ENCODE data around the gene TBC1D22A.

Gene TBC1D22A

GRCh38 chr22:47052236-47053012 is 290.0 kb downstream of the TBC1D22A start:
- no peak overlapping the region for H3K18ac ChIP-seq (ENCODE audit: low read length)
- H3K27ac ChIP-seq (ENCODE audit: low read depth, low read length): no peak overlapping the region
- WGBS (ENCODE audit: extremely low coverage, insufficient coverage, low lambda C conversion rate): no CpG with 5 or more reads among the region's 19 CpGs

GRCh38 chr22:47053013-47053725 is 290.7 kb downstream of the TBC1D22A start:
- H3K9ac ChIP-seq (ENCODE audit: low read length): no peak overlapping the region
- no peak overlapping the region for H3K4ac ChIP-seq (ENCODE audit: low read depth, low read length)
- H2BK120ac ChIP-seq (ENCODE audit: low read depth, low read length): no peak overlapping the region
- no peak overlapping the region for H3K56ac ChIP-seq (ENCODE audit: low read length)
- no CpG with 5 or more reads among the region's 14 CpGs for WGBS (ENCODE audit: extremely low coverage, insufficient coverage, low lambda C conversion rate)
- H3K79me1 ChIP-seq (ENCODE audit: low read length): no peaks in the 10 kb centered on the region
- no peak overlapping the region for H2BK5ac ChIP-seq (ENCODE audit: low read length)
- no peak overlapping the region for H4K8ac ChIP-seq (ENCODE audit: low read depth, low read length)
- no peaks in the 10 kb centered on the region for H3K27me3 ChIP-seq (ENCODE audit: insufficient read depth, low read length, poor library complexity)
- no peak overlapping the region for H4K5ac ChIP-seq (ENCODE audit: low read length)
- H3K36me3 ChIP-seq (ENCODE audit: control insufficient read depth, insufficient read depth, low read length): no peaks in the 10 kb centered on the region
- DNase-seq: no peak
- no peak overlapping the region for H2BK15ac ChIP-seq (replicated peaks; ENCODE audit: low read depth)
- H3K23ac ChIP-seq (ENCODE audit: low read length): no peak overlapping the region
- H2AK5ac ChIP-seq (ENCODE audit: low read length): no peak overlapping the region
- H3K27ac ChIP-seq (ENCODE audit: low read depth, low read length): no peak overlapping the region
- H3K4me2 ChIP-seq (ENCODE audit: low read length): no peak overlapping the region
- no peak overlapping the region for H3K18ac ChIP-seq (ENCODE audit: low read length)
- H3K4me3 ChIP-seq (ENCODE audit: low read length): no peak overlapping the region
- H3K79me2 ChIP-seq (ENCODE audit: control insufficient read depth, insufficient read depth, low read length): no peaks in the 10 kb centered on the region
- H3K4me1 ChIP-seq (ENCODE audit: control insufficient read depth, low read depth, low read length): no peaks in the 10 kb centered on the region

More at GRCh38 chr22:47052236-47053012, 290.0 kb downstream of the TBC1D22A start:
- Histone ChIP-seq H3K4me3 (ENCODE audit: low read length) (no peak overlapping the region), H2AK5ac (ENCODE audit: low read length) (no peak overlapping the region), H4K8ac (ENCODE audit: low read depth, low read length) (no peak overlapping the region), H2BK15ac (replicated peaks; ENCODE audit: low read depth) (no peak overlapping the region), H3K4me1 (ENCODE audit: control insufficient read depth, low read depth, low read length) (no peaks in the 10 kb centered on the region), H4K5ac (ENCODE audit: low read length) (no peak overlapping the region), H3K4me2 (ENCODE audit: low read length) (no peak overlapping the region), H3K4ac (ENCODE audit: low read depth, low read length) (no peak overlapping the region), H3K27me3 (ENCODE audit: insufficient read depth, low read length, poor library complexity) (no peaks in the 10 kb centered on the region), H3K36me3 (ENCODE audit: control insufficient read depth, insufficient read depth, low read length) (no peaks in the 10 kb centered on the region), H3K79me2 (ENCODE audit: control insufficient read depth, insufficient read depth, low read length) (no peaks in the 10 kb centered on the region), H3K9ac (ENCODE audit: low read length) (no peak overlapping the region), H3K56ac (ENCODE audit: low read length) (no peak overlapping the region), H3K23ac (ENCODE audit: low read length) (no peak overlapping the region), H3K79me1 (ENCODE audit: low read length) (no peaks in the 10 kb centered on the region), H2BK120ac (ENCODE audit: low read depth, low read length) (no peak overlapping the region), H2BK5ac (ENCODE audit: low read length) (no peak overlapping the region)
- no peak for DNase-seq

GRCh38 chr22:47053726-47054141 is 291.3 kb downstream of the TBC1D22A start:
- H3K36me3 ChIP-seq (ENCODE audit: control insufficient read depth, insufficient read depth, low read length): no peaks in the 10 kb centered on the region
- no peak overlapping the region for H2BK5ac ChIP-seq (ENCODE audit: low read length)
- H3K23ac ChIP-seq (ENCODE audit: low read length): no peak overlapping the region
- H3K4me2 ChIP-seq (ENCODE audit: low read length): no peak overlapping the region
- no peaks in the 10 kb centered on the region for H3K79me1 ChIP-seq (ENCODE audit: low read length)
- H3K9ac ChIP-seq (ENCODE audit: low read length): no peak overlapping the region
- H3K27ac ChIP-seq (ENCODE audit: low read depth, low read length): no peak overlapping the region
- H3K4ac ChIP-seq (ENCODE audit: low read depth, low read length): no peak overlapping the region
- no peak overlapping the region for H2BK15ac ChIP-seq (replicated peaks; ENCODE audit: low read depth)
- no peak overlapping the region for H3K18ac ChIP-seq (ENCODE audit: low read length)
- WGBS (ENCODE audit: extremely low coverage, insufficient coverage, low lambda C conversion rate): no CpG with 5 or more reads among the region's 12 CpGs
- no peaks in the 10 kb centered on the region for H3K79me2 ChIP-seq (ENCODE audit: control insufficient read depth, insufficient read depth, low read length)
- no peaks in the 10 kb centered on the region for H3K4me1 ChIP-seq (ENCODE audit: control insufficient read depth, low read depth, low read length)
- H2BK120ac ChIP-seq (ENCODE audit: low read depth, low read length): no peak overlapping the region
- no peak overlapping the region for H4K8ac ChIP-seq (ENCODE audit: low read depth, low read length)
- H3K27me3 ChIP-seq (ENCODE audit: insufficient read depth, low read length, poor library complexity): no peaks in the 10 kb centered on the region
- DNase-seq: no peak
- no peak overlapping the region for H3K56ac ChIP-seq (ENCODE audit: low read length)
- H4K5ac ChIP-seq (ENCODE audit: low read length): no peak overlapping the region
- no peak overlapping the region for H2AK5ac ChIP-seq (ENCODE audit: low read length)
- H3K4me3 ChIP-seq (ENCODE audit: low read length): no peak overlapping the region

GRCh38 chr22:47054231-47055072 is 292.0 kb downstream of the TBC1D22A start:
- H3K4me3 ChIP-seq (ENCODE audit: low read length): no peak overlapping the region
- no CpG with 5 or more reads among the region's 28 CpGs for WGBS (ENCODE audit: extremely low coverage, insufficient coverage, low lambda C conversion rate)
- H3K27me3 ChIP-seq (ENCODE audit: insufficient read depth, low read length, poor library complexity): no peaks in the 10 kb centered on the region
- H4K8ac ChIP-seq (ENCODE audit: low read depth, low read length): no peak overlapping the region
- no peak overlapping the region for H2BK5ac ChIP-seq (ENCODE audit: low read length)
- H3K4me1 ChIP-seq (ENCODE audit: control insufficient read depth, low read depth, low read length): no peaks in the 10 kb centered on the region
- H3K27ac ChIP-seq (ENCODE audit: low read depth, low read length): no peak overlapping the region
- H3K18ac ChIP-seq (ENCODE audit: low read length): no peak overlapping the region
- H3K79me2 ChIP-seq (ENCODE audit: control insufficient read depth, insufficient read depth, low read length): no peaks in the 10 kb centered on the region
- no peak overlapping the region for H3K23ac ChIP-seq (ENCODE audit: low read length)
- H3K9ac ChIP-seq (ENCODE audit: low read length): no peak overlapping the region
- no peak overlapping the region for H3K4ac ChIP-seq (ENCODE audit: low read depth, low read length)
- no peak overlapping the region for H3K4me2 ChIP-seq (ENCODE audit: low read length)
- H3K79me1 ChIP-seq (ENCODE audit: low read length): no peaks in the 10 kb centered on the region
- DNase-seq: no peak
- H2AK5ac ChIP-seq (ENCODE audit: low read length): no peak overlapping the region
- no peak overlapping the region for H2BK15ac ChIP-seq (replicated peaks; ENCODE audit: low read depth)
- H2BK120ac ChIP-seq (ENCODE audit: low read depth, low read length): no peak overlapping the region
- H3K56ac ChIP-seq (ENCODE audit: low read length): no peak overlapping the region
- H3K36me3 ChIP-seq (ENCODE audit: control insufficient read depth, insufficient read depth, low read length): no peaks in the 10 kb centered on the region
- H4K5ac ChIP-seq (ENCODE audit: low read length): no peak overlapping the region

GRCh38 chr22:47055073-47055355 is 292.6 kb downstream of the TBC1D22A start:
- Histone ChIP-seq H4K5ac (ENCODE audit: low read length) (no peak overlapping the region), H3K56ac (ENCODE audit: low read length) (no peak overlapping the region), H3K4me2 (ENCODE audit: low read length) (no peak overlapping the region), H3K27me3 (ENCODE audit: insufficient read depth, low read length, poor library complexity) (no peaks in the 10 kb centered on the region), H3K23ac (ENCODE audit: low read length) (no peak overlapping the region), H4K8ac (ENCODE audit: low read depth, low read length) (no peak overlapping the region), H3K9ac (ENCODE audit: low read length) (no peak overlapping the region), H2AK5ac (ENCODE audit: low read length) (no peak overlapping the region), H3K36me3 (ENCODE audit: control insufficient read depth, insufficient read depth, low read length) (no peaks in the 10 kb centered on the region), H3K4me1 (ENCODE audit: control insufficient read depth, low read depth, low read length) (no peaks in the 10 kb centered on the region), H3K4me3 (ENCODE audit: low read length) (no peak overlapping the region), H2BK120ac (ENCODE audit: low read depth, low read length) (no peak overlapping the region), H3K79me2 (ENCODE audit: control insufficient read depth, insufficient read depth, low read length) (no peaks in the 10 kb centered on the region), H3K4ac (ENCODE audit: low read depth, low read length) (no peak overlapping the region), H3K18ac (ENCODE audit: low read length) (no peak overlapping the region), H3K27ac (ENCODE audit: low read depth, low read length) (no peak overlapping the region), H3K79me1 (ENCODE audit: low read length) (no peaks in the 10 kb centered on the region), H2BK5ac (ENCODE audit: low read length) (no peak overlapping the region), H2BK15ac (replicated peaks; ENCODE audit: low read depth) (no peak overlapping the region)
- WGBS (ENCODE audit: extremely low coverage, insufficient coverage, low lambda C conversion rate): no CpG with 5 or more reads among the region's 5 CpGs
- no peak for DNase-seq

Data from mesendoderm (in vitro differentiated cells).